GM20000 (cell line): Measurements from ENCODE around the gene GPM6B.

ENCODE experiments used
- DNase-seq: peaks from one replicate; pipeline ENCODE4 v3.0.0; 2012; ENCODE audit warnings: low spot score
- CTCF ChIP-seq: IDR thresholded peaks from 2 replicates; pipeline ENCODE4 v1.5.1; 2012; ENCODE audit warnings: mild to moderate bottlenecking, control low read depth; ENCODE audit errors: extremely low read depth, missing control alignments

Gene GPM6B

GRCh38 chrX:13852001-13852695 lies 35.3 kb upstream of the GPM6B start:
- peak; percentile 23 for DNase-seq
- TF ChIP-seq CTCF: no peak

GRCh38 chrX:13845721-13846378 lies 29.0 kb upstream of the GPM6B start:
- DNase-seq: no peak
- no peak for TF ChIP-seq CTCF

GRCh38 chrX:13843150-13843721 lies 26.3 kb upstream of the GPM6B start:
- no peak for TF ChIP-seq CTCF
- DNase-seq: no peak

- no peak for DNase-seq
Measured at GRCh38 chrX:13840121-13840520, 23.2 kb upstream of the GPM6B start.

GRCh38 chrX:13837290-13837745 lies 20.4 kb upstream of the GPM6B start:
- TF ChIP-seq CTCF: no peak
- no peak for DNase-seq

More at GRCh38 chrX:13840121-13840520, 23.2 kb upstream of the GPM6B start:
- no peak for TF ChIP-seq CTCF

- no peak for DNase-seq
- no peak for TF ChIP-seq CTCF
Measured at GRCh38 chrX:13836575-13836974, 19.7 kb upstream of the GPM6B start.

- no peak for DNase-seq
- no peak for TF ChIP-seq CTCF
Measured at GRCh38 chrX:13835825-13836224, 18.9 kb upstream of the GPM6B start.
